ENCODE results near the gene BCL6.
"Not testable (repeated sequence)": the region's sequence is repeated elsewhere in the genome, so short reads cannot be mapped to it uniquely, and the experiment has no call there.

Gene BCL6

DNA sequence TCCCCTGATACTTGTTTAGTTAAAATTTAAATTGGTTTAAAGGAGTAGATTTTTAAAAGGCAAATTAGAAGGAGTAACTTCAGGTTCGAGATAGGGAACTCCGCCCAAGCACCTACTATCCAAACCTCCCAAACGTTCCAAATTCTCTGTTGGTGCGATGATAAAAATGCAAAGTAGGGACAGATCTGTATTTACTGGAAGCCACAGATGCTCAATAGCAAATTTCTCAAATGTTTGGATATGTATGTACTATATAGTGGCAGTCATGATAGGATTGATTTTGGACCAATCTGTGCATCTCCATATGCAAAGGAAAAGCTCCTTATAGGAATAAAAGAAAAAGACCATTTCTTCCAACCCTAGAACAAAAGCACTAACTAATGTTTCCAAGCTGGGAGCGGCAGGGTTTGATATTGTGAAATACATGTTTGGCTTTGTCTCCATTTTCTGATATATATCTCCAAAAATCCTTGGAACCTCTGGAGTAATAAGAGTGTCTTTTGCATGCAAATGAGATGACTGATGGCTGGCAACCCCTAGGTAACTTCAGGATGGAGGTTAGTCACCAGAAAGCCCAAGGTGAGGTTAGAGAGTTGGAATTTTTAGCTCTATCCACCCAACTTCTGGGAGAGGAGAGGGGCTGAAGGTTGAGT is 58.5 kb downstream of the BCL6 start:
- peaks cover 20% of the 10 kb centered on the region for H3K9me3 ChIP-seq (ENCODE audit: insufficient read depth, low read depth, low read length)
- no peak overlapping the region for H3K9ac ChIP-seq (ENCODE audit: low read depth, low read length)
- no peaks in the 10 kb centered on the region for H3K36me3 ChIP-seq (ENCODE audit: insufficient read depth, low read length)
- no peak overlapping the region for H3K4me3 ChIP-seq (ENCODE audit: low read length)
- no peak overlapping the region for H3K27ac ChIP-seq (ENCODE audit: low read depth, low read length)
- H3K27me3 ChIP-seq (ENCODE audit: insufficient read depth, low read length): no peaks in the 10 kb centered on the region
- H3K4me1 ChIP-seq (ENCODE audit: insufficient read depth, low read length): no peaks in the 10 kb centered on the region
- WGBS: 94% methylated on average over 2 of the region's 5 CpGs

DNA sequence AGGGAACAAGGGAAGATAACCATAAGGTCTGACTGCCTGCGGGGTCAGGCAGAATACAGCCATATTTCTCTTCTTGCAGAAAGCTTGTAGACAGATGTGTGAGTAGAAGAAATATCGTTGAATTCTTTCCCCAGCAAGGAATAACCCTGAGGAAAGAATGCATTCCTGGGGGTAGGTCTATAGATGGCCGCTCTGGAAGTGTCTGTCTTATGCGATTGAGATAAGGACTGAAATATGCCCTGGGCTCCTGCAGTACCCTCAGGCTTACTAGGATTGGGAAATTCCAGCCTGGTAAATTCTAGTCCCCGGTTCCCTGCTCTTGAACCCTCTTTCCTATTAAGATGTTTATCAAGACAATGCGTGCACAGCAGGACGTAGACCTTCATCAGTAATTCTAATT is 59.3 kb downstream of the BCL6 start:
- Histone ChIP-seq H3K36me3 (ENCODE audit: insufficient read depth, low read length) (no peaks in the 10 kb centered on the region), H3K27me3 (ENCODE audit: insufficient read depth, low read length) (no peaks in the 10 kb centered on the region), H3K9me3 (ENCODE audit: insufficient read depth, low read depth, low read length) (peaks cover 20% of the 10 kb centered on the region), H3K4me1 (ENCODE audit: insufficient read depth, low read length) (no peaks in the 10 kb centered on the region), H3K27ac (ENCODE audit: low read depth, low read length) (no peak overlapping the region), H3K9ac (ENCODE audit: low read depth, low read length) (no peak overlapping the region), H3K4me3 (ENCODE audit: low read length) (no peak overlapping the region)
- 95% methylated on average over 7 of the region's 7 CpGs for WGBS

DNA sequence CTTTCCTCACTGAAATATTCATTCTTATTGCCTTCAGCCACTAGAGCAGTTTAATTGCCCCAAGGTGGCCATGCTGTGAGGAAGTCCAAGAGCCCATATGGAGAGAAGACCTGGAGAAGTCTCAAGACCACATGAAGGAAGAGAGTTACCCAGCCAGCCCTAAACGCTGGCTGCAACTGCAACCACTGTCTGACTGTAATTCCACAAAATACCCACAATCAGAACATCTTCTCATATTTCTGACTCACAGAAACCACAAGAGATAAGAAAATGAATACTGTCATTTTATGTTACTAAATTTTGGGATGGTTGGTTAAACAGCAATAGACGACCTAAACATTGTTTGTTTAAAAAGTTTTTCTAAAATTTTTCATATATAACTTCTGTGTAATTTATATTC is 60.4 kb downstream of the BCL6 start:
- H3K27me3 ChIP-seq (ENCODE audit: insufficient read depth, low read length): no peaks in the 10 kb centered on the region
- 100% methylated on average over 1 of the region's 2 CpGs for WGBS
- no peaks in the 10 kb centered on the region for H3K36me3 ChIP-seq (ENCODE audit: insufficient read depth, low read length)
- H3K4me1 ChIP-seq (ENCODE audit: insufficient read depth, low read length): no peaks in the 10 kb centered on the region
- H3K9me3 ChIP-seq (ENCODE audit: insufficient read depth, low read depth, low read length): peaks cover 20% of the 10 kb centered on the region
- H3K9ac ChIP-seq (ENCODE audit: low read depth, low read length): no peak overlapping the region
- H3K4me3 ChIP-seq (ENCODE audit: low read length): no peak overlapping the region
- H3K27ac ChIP-seq (ENCODE audit: low read depth, low read length): no peak overlapping the region

- peaks cover under 1% of the 10 kb centered on the region for H3K4me1 ChIP-seq (ENCODE audit: insufficient read depth, low read length)
- no peak overlapping the region for H3K27ac ChIP-seq (ENCODE audit: low read depth, low read length)
- H3K4me3 ChIP-seq (ENCODE audit: low read length): no peak overlapping the region
- 100% methylated on average over 1 of the region's 1 CpG for WGBS
- no peak overlapping the region for H3K9ac ChIP-seq (ENCODE audit: low read depth, low read length)
- peaks cover 20% of the 10 kb centered on the region for H3K9me3 ChIP-seq (ENCODE audit: insufficient read depth, low read depth, low read length)
- H3K27me3 ChIP-seq (ENCODE audit: insufficient read depth, low read length): no peaks in the 10 kb centered on the region
- H3K36me3 ChIP-seq (ENCODE audit: insufficient read depth, low read length): no peaks in the 10 kb centered on the region
These were observed 60.8 kb downstream of the BCL6 start for GRCh38 chr3:187684444-187684843.

- 93% methylated on average over 11 of the region's 11 CpGs for WGBS
- not testable (repeated sequence) for H3K27ac ChIP-seq (ENCODE audit: low read depth, low read length); H3K36me3 ChIP-seq (ENCODE audit: insufficient read depth, low read length); H3K27me3 ChIP-seq (ENCODE audit: insufficient read depth, low read length); H3K4me1 ChIP-seq (ENCODE audit: insufficient read depth, low read length); H3K9ac ChIP-seq (ENCODE audit: low read depth, low read length); H3K4me3 ChIP-seq (ENCODE audit: low read length)
- peaks cover 19% of the 10 kb centered on the region for H3K9me3 ChIP-seq (ENCODE audit: insufficient read depth, low read depth, low read length)
These were observed 63.5 kb downstream of the BCL6 start for GRCh38 chr3:187681756-187682155.

GRCh38 chr3:187679638-187680396 is 65.5 kb downstream of the BCL6 start:
- H3K4me1 ChIP-seq (ENCODE audit: insufficient read depth, low read length): peaks cover 3% of the 10 kb centered on the region
- H3K36me3 ChIP-seq (ENCODE audit: insufficient read depth, low read length): no peaks in the 10 kb centered on the region
- H3K4me3 ChIP-seq (ENCODE audit: low read length): no peak overlapping the region
- no peak overlapping the region for H3K9ac ChIP-seq (ENCODE audit: low read depth, low read length)
- H3K27me3 ChIP-seq (ENCODE audit: insufficient read depth, low read length): no peaks in the 10 kb centered on the region
- H3K27ac ChIP-seq (ENCODE audit: low read depth, low read length): no peak overlapping the region
- WGBS: 35% methylated on average over 7 of the region's 7 CpGs
- peaks cover 2% of the 10 kb centered on the region; the same call in 1 of the 2 replicates for H3K9me3 ChIP-seq (ENCODE audit: insufficient read depth, low read depth, low read length)

DNA sequence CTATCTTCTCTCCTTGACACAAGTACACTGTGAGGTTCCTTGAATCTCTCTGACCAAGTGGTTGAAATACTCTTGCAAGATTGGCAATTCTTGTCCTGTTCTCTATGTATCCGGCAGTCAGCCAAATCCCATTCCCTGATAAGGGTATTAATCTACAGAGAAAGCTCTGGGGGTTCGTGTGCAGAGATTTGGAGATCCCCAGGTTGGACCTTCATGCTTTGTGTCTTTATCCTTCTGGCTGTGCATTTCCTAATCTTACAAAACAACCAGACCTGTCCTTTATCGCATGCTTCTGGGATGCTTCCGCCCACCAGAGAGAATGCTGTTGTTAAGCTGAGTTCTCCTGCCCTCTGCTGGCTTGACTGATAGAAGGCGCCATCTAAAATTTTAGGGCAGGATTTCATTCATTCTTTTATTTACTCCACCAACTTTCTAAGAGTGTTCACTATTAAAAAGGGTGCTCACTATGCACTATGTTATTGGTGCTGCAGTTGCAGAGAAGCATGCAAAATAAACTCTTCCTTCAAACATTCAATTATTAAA is 66.5 kb downstream of the BCL6 start:
- Histone ChIP-seq H3K36me3 (ENCODE audit: insufficient read depth, low read length) (no peaks in the 10 kb centered on the region), H3K9me3 (ENCODE audit: insufficient read depth, low read depth, low read length) (no peaks in the 10 kb centered on the region), H3K27me3 (ENCODE audit: insufficient read depth, low read length) (no peaks in the 10 kb centered on the region), H3K27ac (ENCODE audit: low read depth, low read length) (no peak overlapping the region), H3K4me1 (ENCODE audit: insufficient read depth, low read length) (peaks cover 3% of the 10 kb centered on the region), H3K9ac (ENCODE audit: low read depth, low read length) (no peak overlapping the region), H3K4me3 (ENCODE audit: low read length) (no peak overlapping the region)
- 25% methylated on average over 5 of the region's 5 CpGs for WGBS

DNA sequence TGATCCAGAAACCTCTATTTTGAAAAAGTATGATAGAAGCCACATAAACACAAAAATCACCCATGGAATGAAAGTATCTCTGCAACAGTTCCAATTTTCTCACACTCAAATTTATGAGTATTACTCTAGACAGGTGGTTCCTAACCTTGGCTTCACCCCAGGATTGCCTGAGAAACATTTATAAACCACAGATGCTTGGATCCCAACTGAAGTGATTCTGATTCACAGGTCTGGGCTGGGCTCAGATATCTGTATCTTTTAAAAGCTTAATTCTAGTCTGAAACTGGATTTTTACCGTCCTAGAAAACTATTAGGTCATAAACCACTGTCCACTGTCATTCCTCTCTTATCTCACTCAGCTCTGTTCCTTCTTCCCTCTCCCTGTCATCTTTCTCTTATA is 67.7 kb downstream of the BCL6 start:
- WGBS: 91% methylated on average over 1 of the region's 1 CpG
- Histone ChIP-seq H3K4me3 (ENCODE audit: low read length) (no peak overlapping the region), H3K27ac (ENCODE audit: low read depth, low read length) (no peak overlapping the region), H3K4me1 (ENCODE audit: insufficient read depth, low read length) (peaks cover 3% of the 10 kb centered on the region), H3K9me3 (ENCODE audit: insufficient read depth, low read depth, low read length) (no peaks in the 10 kb centered on the region), H3K9ac (ENCODE audit: low read depth, low read length) (no peak overlapping the region), H3K36me3 (ENCODE audit: insufficient read depth, low read length) (no peaks in the 10 kb centered on the region), H3K27me3 (ENCODE audit: insufficient read depth, low read length) (peaks cover 8% of the 10 kb centered on the region)

- Histone ChIP-seq H3K4me3 (ENCODE audit: low read length) (no peak overlapping the region), H3K36me3 (ENCODE audit: insufficient read depth, low read length) (no peaks in the 10 kb centered on the region), H3K27me3 (ENCODE audit: insufficient read depth, low read length) (peaks cover 39% of the 10 kb centered on the region), H3K27ac (ENCODE audit: low read depth, low read length) (no peak overlapping the region), H3K9ac (ENCODE audit: low read depth, low read length) (no peak overlapping the region), H3K9me3 (ENCODE audit: insufficient read depth, low read depth, low read length) (no peaks in the 10 kb centered on the region), H3K4me1 (ENCODE audit: insufficient read depth, low read length) (peaks cover 4% of the 10 kb centered on the region; the same call in 1 of the 2 replicates)
- WGBS: 82% methylated on average over 2 of the region's 3 CpGs
These were observed 72.3 kb downstream of the BCL6 start for GRCh38 chr3:187673012-187673411.

Measured in HUES64 (cell line).